GM06990 (cell line): ENCODE results near the gene CTR9.

Experiments
- DNase-seq: peaks from one replicate; pipeline ENCODE4 v3.0.0-alpha.2; 2011; ENCODE audit not compliant: insufficient read length; ENCODE audit errors: extremely low read depth
- H3K27me3 ChIP-seq: replicated peaks from 2 replicates; pipeline ENCODE4 v1.6.0; 2011; ENCODE audit warnings: low read length; ENCODE audit not compliant: control insufficient read depth, insufficient read depth
- H3K36me3 ChIP-seq: 2 replicates; pipeline ENCODE4 v1.5.1; 2011; ENCODE audit warnings: low read length; ENCODE audit not compliant: control insufficient read depth, insufficient read depth
- H3K4me3 ChIP-seq: replicated peaks from 2 replicates; pipeline ENCODE4 v1.5.1; 2011; ENCODE audit warnings: low read depth, mild to moderate bottlenecking, control low read depth, low read length
- TF ChIP-seq, protein P1 (sequence below): IDR thresholded peaks from 2 replicates; pipeline ENCODE4 v1.5.1; 2011; ENCODE audit warnings: low read length, control low read depth, mild to moderate bottlenecking, inconsistent platforms; ENCODE audit not compliant: insufficient read depth, poor library complexity, severe bottlenecking

CTR9 gene

DNA sequence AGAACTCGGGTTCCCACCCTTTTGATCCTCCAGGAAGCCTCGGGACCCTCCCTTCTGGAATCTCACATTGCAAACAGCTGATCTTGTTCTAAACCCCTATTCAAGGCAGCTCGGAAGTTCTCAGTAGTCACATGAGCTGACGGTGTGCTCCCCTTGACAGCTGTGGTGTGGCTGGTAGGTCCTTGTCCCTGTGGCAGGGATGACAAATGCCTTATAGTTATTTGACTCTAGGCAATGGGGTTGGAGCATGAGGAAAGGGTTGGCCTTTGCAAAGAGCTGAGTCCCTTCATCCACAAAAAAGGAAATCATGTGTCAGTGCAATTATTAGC lies 34.1 kb downstream of the CTR9 start:
- Histone ChIP-seq H3K36me3 (no peaks in the 10 kb centered on the region), H3K4me3 (no peak overlapping the region)
- no peak for DNase-seq

DNA sequence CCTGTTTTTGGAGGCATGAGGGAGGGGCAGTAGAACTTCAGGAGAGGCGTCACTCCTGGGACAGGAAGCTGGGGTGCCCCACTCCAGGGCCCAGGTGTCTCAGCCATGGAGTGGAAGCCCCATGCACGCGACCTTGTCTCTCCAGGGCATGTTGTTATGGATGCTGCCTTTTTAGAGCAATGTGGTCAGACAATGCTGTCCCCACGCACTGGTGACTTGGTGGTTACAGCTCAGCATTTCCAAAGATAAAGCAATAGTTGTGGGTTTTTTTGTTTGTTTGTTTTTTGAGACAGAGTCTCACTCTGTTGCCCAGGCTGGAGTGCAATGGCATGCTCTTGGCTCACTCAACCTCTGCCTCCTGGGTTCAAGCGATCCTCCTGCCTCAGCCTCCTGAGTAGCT lies 35.4 kb downstream of the CTR9 start:
- TF ChIP-seq, protein P1, sequence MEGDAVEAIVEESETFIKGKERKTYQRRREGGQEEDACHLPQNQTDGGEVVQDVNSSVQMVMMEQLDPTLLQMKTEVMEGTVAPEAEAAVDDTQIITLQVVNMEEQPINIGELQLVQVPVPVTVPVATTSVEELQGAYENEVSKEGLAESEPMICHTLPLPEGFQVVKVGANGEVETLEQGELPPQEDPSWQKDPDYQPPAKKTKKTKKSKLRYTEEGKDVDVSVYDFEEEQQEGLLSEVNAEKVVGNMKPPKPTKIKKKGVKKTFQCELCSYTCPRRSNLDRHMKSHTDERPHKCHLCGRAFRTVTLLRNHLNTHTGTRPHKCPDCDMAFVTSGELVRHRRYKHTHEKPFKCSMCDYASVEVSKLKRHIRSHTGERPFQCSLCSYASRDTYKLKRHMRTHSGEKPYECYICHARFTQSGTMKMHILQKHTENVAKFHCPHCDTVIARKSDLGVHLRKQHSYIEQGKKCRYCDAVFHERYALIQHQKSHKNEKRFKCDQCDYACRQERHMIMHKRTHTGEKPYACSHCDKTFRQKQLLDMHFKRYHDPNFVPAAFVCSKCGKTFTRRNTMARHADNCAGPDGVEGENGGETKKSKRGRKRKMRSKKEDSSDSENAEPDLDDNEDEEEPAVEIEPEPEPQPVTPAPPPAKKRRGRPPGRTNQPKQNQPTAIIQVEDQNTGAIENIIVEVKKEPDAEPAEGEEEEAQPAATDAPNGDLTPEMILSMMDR = no peak
- no peak for DNase-seq

More for the DNA sequence above, 34.1 kb downstream of the CTR9 start:
- H3K27me3 ChIP-seq = no peaks in the 10 kb centered on the region
- TF ChIP-seq, protein P1 = no peak

DNA sequence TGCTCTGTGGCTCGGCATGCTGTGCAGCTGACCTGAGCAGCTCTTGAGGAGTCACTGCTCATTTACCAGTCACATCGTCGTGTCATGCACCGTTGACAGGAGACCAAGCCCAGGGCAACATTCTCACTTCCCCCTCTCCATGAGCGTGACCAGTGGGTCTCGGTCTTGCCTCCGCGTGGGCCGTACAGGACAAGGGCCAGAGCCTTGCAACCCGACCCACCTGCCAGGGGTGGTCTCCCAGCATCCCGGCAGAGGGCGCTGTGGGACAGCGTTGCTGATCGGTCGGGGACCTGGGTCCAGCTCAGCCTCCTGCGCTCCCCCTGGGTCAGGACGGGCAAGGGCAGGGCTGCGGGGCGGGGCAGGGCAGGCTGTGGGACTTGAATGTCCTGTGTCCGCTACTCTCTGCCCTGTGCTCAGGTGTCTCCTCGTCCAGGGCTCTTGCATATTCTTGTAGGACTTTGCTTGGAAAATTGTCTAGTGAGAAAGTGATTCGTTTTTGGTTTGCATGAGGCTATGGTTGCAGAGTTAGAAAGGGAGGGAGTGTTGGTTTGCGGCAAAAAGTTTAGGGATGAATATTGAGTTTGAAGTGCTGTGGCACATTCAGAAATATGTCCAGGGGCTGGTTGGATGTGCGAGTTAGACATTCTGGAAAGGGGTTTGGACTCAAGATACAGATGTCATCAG lies 41.5 kb downstream of the CTR9 start:
- TF ChIP-seq, protein P1 = peak; percentile 98
- Histone ChIP-seq H3K36me3 (peaks cover 5% of the 10 kb centered on the region), H3K27me3 (no peaks in the 10 kb centered on the region), H3K4me3 (no peak overlapping the region)
- DNase-seq = peak; percentile 79

More for the DNA sequence above, 35.4 kb downstream of the CTR9 start:
- Histone ChIP-seq H3K27me3 (no peaks in the 10 kb centered on the region), H3K4me3 (no peak overlapping the region), H3K36me3 (no peaks in the 10 kb centered on the region)

DNA sequence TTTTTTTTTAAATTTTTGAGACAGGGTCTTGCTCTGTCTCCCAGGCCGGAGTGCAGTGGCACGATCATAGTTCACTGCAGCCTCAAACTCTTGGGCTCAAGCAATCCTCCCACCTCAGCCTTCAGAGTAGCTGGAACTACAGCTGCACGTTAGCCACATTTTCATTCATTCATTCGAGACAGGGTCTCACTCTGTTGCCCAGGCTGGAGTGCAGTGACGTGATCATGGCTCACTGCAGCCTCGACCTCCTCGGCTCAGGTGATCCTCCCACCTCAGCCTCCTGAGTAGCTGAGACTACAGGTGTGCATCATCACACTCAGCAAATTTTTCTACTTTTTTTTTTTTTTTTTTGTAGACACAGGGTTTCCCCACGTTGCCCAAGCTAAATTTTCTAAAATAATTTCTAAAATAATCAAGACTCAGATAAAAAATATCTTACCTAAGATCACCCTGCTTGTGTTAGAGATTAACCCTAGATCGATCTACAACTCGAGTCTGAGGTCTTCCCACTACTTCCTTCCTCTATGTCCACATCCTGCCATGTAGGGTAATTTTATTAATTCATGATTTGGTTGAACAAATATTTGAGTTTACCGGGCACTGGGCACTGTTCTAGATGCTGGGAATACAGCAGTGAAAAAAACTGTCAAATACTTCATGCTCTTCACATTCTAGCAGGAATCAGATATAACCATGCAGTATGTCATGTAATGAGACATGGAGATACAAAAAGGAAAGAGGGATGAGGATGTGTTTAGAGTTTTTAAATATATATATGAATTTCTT lies 42.6 kb downstream of the CTR9 start:
- TF ChIP-seq, protein P1 = no peak
- no peaks in the 10 kb centered on the region for H3K27me3 ChIP-seq
- peaks cover 12% of the 10 kb centered on the region for H3K36me3 ChIP-seq
- DNase-seq = no peak
- H3K4me3 ChIP-seq = no peak overlapping the region

DNA sequence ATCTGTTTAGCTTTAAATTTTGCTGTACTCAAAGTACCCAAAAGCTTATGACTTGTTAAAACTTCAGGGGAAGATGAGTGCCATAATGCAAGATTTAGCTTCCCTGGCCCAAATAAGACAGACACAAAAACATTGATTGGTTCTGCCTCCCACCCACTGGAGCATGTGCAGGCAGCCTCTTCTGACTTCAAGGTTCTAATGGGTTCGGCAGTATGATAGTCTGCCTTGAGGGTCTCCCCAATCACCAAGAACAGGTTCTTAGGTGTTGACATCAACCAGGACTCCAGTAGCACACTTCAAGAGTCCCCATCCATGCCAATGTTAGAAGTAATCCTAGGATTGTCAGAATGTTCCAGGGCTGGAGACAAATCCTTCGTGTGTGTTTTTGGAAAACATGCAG lies 45.1 kb downstream of the CTR9 start:
- peaks cover 23% of the 10 kb centered on the region for H3K36me3 ChIP-seq
- DNase-seq = no peak
- no peak overlapping the region for H3K4me3 ChIP-seq
- TF ChIP-seq, protein P1 = no peak
- H3K27me3 ChIP-seq = no peaks in the 10 kb centered on the region
